Body of pancreas (tissue), 4 donors: ENCODE results near the gene SIK3.

ENCODE experiments used
- CTCF ChIP-seq, 7 experiments: fragments of 450-650 bp in 4 of 7; fragments of 200-600 bp in 3 of 7; sonication (generic) in 3 of 7; IDR thresholded peaks; one replicate each; pipeline ENCODE4 v1.5.1; 2016 to 2019; ENCODE audit warnings: antibody characterized with exemption in 7 of 7
- POLR2A ChIP-seq, 3 donors: fragments of 450-650 bp; IDR thresholded peaks; one replicate each; pipeline ENCODE4 v1.6.1; 2016; ENCODE audit warnings: antibody characterized with exemption in 3 of 3, mild to moderate bottlenecking in 2 of 3

- TF ChIP-seq CTCF (IDR thresholded peaks at IDR 0.05) (no peak), POLR2A (IDR thresholded peaks at IDR 0.05) (no peak)
Measured at GRCh38 chr11:117058761-117059261, 39.4 kb downstream of the SIK3 start.
